Spleen (tissue), 7 donors: ENCODE data around the gene TSHZ2.

Source experiments
- POLR2A ChIP-seq, 3 donors: fragments of 450-650 bp; IDR thresholded peaks; one replicate each; pipeline ENCODE4 v1.5.1; 2017; ENCODE audit warnings: antibody characterized with exemption in 3 of 3, mild to moderate bottlenecking in 1 of 3
- TF ChIP-seq, protein P1 (sequence below), 11 experiments: fragments of 200-600 bp in 7 of 11; fragments of 450-650 bp in 4 of 11; sonication (generic) in 4 of 11; IDR thresholded peaks in 8 of 11; conservative IDR thresholded peaks in 3 of 11; 1 replicate in 7 of 11; 2 replicates in 4 of 11; pipeline versions ENCODE4 v1.4.0 to v1.8.0; 2016 to 2021; ENCODE audit warnings: antibody characterized with exemption in 11 of 11, inconsistent platforms in 4 of 11, mild to moderate bottlenecking in 1 of 11
- donor health status: DM: no; HTN: no; CAD: no; lungs with moderate emphysema.
- donor health status: DM: no; HTN: no; CAD: no.
- donor health status: DM: no; HTN: no; CAD: no.

GRCh38 chr20:53284256-53284655, 312.1 kb downstream of the TSHZ2 start:
- TF ChIP-seq, protein P1, sequence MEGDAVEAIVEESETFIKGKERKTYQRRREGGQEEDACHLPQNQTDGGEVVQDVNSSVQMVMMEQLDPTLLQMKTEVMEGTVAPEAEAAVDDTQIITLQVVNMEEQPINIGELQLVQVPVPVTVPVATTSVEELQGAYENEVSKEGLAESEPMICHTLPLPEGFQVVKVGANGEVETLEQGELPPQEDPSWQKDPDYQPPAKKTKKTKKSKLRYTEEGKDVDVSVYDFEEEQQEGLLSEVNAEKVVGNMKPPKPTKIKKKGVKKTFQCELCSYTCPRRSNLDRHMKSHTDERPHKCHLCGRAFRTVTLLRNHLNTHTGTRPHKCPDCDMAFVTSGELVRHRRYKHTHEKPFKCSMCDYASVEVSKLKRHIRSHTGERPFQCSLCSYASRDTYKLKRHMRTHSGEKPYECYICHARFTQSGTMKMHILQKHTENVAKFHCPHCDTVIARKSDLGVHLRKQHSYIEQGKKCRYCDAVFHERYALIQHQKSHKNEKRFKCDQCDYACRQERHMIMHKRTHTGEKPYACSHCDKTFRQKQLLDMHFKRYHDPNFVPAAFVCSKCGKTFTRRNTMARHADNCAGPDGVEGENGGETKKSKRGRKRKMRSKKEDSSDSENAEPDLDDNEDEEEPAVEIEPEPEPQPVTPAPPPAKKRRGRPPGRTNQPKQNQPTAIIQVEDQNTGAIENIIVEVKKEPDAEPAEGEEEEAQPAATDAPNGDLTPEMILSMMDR (IDR thresholded peaks at IDR 0.05 in 8 of 11, conservative IDR thresholded peaks at IDR 0.05 in 3 of 11): no peak
- no peak for TF ChIP-seq POLR2A (IDR thresholded peaks at IDR 0.05)
